Activated CD8-positive, alpha-beta memory T cell treated with anti-CD3 and anti-CD28 coated beads, Interleukin-2, amount 50 U/mL, for 4 hours (primary cell): ENCODE results near the gene HDAC4.

ENCODE experiments used
- DNase-seq: peaks from one replicate; pipeline ENCODE4 v3.0.0-alpha.2; 2020

Gene HDAC4

DNA sequence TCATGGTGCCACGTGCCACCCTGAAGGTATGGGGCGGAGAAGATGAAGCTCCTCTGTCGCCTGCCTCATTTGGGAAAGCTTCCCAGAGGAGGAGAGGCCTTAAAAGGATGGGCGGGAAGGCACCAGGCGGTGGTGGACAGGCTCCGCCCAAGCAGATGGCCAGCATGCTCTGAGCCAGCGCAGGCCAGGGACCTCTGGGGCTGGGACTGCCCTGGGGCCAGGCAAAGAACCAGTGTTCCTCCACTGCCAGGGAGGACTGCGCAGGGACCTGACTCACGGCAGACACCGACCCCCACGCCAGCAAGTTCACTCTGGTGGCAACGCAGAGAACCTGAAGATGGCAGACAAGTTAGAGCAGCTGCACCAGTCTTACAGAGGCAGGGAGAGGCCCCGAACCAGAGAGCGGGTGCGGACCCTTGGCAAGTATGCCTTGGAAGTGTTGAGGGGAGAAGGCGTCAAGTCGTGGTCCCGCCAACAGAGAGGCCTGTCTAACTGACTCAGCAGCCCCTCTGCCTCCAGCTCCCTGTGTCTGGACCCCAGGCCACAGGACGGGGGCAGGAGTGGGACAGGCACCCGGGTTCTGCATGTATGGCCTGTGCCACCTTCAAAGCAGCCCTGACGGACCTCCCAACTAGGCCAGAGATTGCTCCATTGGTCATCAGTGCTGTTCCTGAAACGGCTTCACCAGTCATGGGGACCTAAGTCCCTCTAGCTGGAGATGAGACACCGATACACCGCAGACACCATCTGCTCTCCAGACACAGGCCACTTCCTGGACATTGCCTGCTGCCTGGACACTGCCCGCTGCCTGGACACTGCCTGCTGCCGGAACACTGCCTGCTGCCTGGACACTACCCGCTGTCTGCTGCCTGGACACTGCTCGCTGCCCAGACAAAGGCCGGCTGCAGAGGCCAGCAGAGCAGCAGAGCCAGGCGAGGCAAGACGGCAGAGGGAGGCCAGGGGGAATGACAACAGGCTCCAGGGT lies 124.7 kb downstream of the HDAC4 start:
- DNase-seq = no peak

DNA sequence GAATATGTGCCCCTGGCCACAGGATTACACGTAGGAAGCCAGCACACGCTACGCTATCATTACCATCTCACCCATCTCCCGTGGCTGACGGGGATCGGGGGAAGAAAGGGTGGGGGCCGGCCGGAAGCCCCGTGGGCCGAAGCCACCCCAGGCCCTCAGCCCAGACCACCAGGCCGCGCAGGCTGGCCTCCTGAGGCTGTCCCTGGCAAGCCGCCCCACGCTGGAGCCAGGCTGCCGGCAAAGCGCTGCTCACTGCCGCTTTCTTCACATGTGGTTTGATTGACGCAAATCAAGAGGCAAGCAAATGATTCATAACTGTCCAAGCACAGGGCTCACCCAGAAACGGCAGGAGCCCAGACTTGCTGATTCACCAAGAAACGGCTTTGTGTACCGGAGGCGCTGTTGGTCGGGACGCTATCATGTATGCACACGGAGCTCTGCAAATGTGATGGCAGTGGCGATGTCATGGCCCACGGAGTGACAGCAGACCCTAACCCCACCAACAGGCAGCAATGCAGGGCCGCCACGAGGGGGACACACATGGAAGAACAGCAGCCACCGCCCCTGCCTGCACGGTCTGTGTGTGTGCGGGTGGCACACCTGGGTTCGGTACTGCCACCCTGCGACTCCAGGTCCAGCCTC lies 125.7 kb downstream of the HDAC4 start:
- DNase-seq = peak; percentile 74

GRCh38 chr2:239274391-239275043 lies 126.3 kb downstream of the HDAC4 start:
- DNase-seq = no peak

- no peak for DNase-seq
These were observed 127.3 kb downstream of the HDAC4 start for GRCh38 chr2:239273280-239274234.

DNA sequence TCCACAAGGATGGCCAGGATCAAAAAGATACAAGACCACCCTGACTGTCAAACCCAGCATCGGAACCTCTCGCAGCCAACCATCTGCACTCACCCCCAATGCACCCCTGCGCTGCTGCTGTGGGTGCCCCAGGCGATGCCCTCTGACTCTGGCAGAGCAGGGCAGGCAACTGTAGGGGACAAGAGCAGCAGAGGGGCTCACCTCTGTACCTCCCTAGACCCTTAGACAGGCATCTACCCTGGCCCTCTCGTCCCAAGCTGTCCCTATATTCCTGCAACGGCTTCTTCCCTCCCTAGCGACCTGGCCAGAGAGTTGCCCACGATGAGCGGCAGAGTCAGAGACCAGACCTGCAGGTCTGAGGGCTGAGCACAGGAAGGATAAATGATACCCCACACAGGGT lies 128.2 kb downstream of the HDAC4 start:
- DNase-seq = no peak

DNA sequence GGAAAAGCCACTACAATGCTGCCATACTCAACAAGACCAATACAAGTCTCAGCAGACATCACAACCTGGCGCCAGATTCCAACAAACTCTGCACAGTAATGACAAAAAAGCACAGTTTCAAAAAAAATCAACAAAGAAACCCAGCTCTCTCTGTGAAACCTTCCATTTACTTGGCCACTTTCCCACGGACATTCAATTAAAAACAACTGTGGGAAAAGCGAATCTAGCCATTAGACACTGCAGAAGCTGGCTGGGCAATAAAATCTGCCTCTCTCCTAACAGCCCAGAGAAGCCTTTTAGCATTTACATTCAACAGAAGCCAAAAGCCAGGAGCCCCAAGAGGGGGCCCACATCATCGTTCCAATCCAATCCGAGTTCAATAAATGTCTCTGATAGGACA lies 128.9 kb downstream of the HDAC4 start:
- DNase-seq = no peak

DNA sequence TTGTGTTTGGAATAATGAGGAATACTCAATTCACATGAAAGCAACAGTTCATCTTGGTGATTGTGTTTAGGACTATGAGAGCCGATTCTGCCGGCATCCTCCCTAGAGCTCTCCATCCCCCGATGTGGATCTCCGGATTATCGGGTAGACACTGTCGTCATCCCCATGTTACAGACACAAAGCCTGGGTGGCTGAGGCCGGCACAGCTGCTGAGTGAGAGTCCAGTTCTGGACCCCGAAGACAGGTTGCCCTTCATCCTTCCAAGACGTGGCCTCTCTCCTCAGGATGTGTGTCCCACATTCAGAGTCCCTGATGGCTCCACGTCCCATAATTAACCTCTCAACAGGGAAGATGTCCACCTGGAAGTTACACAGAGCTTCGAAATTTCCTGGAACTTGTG lies 129.3 kb downstream of the HDAC4 start:
- DNase-seq = no peak

DNA sequence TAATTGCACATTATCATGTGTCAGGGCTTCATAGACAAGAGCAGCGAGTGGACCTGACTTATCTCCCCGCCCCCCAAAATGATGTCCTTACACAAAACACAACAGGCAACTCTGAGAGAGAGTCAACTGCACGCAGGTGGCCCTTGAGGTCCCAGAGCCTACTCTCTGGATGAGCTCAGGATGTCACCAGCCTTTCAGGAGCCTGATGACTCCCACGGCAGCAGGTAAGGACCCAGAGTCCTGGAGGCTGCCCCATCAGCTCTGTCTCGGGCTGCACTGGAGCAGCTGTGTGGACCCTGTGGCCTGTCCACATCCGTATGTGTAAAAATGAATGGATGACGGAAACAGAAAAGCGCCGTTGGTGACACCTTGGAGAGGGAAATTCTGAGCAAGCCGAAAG lies 130.9 kb downstream of the HDAC4 start:
- no peak for DNase-seq

DNA sequence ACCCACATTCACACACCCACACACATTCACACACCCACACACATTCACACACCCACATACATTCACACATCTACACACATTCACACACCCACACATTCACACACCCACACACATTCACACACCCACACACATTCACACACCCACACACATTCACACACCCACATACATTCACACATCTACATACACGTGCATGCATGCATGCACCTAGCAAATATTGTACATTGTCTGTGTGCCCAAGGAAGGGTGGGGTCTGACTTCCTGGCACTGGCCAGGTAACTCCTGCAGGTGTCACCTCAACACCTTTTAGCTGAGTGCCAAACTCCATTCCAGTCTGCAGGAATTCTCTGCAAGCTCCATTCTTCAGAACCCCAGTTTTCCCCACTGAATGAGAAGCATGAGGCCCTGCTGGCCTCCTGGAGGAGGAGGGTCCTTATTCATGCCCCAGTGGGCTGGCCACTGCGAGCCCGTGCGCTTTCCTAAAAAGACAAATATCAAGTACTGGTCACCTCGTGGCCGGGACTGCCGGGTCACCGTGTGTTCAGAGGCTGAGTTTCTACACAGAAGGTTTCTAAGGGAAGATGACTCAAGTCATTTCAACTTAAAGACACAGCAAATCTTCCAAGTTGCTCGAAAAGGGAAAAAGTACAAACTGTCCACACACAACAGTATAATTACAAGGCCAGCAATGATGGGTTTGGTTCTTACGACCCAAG lies 131.5 kb downstream of the HDAC4 start:
- no peak for DNase-seq

- DNase-seq = no peak
These were observed 132.3 kb downstream of the HDAC4 start for GRCh38 chr2:239268549-239268948.

- DNase-seq = no peak
These were observed 132.7 kb downstream of the HDAC4 start for GRCh38 chr2:239268082-239268481.

- peak; percentile 86 for DNase-seq
These were observed 133.4 kb downstream of the HDAC4 start for GRCh38 chr2:239267288-239267951.

- no peak for DNase-seq
These were observed 134.0 kb downstream of the HDAC4 start for GRCh38 chr2:239266779-239267287.

- DNase-seq = no peak
These were observed 134.4 kb downstream of the HDAC4 start for GRCh38 chr2:239266434-239266766.

DNA sequence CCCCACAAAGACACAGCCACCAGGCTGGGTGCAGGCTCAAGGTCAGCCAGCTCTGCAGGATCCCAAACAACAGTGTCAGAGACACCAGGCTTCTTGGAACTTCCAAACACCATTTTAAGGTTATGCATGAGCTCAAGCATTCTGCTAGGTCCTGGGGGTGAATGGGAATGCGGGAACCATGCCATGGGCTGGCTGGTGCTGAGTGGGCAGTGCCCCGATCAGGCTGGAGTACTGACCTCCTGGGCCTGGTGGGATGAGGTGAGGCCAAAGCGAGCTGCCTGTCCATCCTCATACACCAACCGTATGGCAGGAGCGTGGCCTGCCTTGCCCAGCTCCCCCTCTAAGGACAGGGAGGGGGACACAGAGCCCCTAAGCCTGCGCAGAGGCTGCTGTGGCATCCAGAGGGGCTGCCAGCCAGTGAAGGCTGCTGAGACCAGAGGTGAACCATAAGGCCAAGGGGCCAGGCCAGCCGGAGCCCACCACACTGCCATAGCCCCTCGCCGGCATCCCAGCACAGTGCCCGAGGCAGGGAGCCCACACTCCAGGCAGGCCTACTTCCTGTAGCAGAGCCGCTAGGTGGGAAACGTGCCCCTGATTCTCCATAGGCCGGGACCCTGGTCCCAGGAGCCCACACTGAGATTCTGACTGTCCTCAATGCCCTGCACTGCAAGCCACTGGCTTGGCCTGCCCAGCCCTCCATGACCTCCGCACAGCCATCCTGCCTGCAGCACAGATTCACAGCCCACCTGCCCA lies 135.0 kb downstream of the HDAC4 start:
- no peak for DNase-seq

- DNase-seq = peak; percentile 45
These were observed 135.8 kb downstream of the HDAC4 start for GRCh38 chr2:239264838-239265651.

DNA sequence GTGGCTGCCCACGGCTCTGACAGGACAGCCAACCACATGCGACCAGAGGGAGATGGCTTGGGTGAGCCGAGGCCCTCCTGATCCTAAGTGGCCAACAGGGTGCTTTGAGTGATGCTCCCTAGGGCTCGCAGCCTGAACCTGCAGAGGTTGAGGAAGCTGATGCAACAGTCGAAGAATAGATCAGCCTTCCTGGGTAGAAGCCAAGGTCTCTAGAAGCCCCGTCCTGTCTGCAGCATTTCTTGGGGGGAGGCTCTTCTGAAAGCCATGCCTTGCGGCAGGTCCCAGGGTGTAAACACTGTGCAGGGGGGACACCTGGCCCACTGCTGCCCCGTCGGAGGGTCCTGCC lies 136.4 kb downstream of the HDAC4 start:
- DNase-seq = no peak

DNA sequence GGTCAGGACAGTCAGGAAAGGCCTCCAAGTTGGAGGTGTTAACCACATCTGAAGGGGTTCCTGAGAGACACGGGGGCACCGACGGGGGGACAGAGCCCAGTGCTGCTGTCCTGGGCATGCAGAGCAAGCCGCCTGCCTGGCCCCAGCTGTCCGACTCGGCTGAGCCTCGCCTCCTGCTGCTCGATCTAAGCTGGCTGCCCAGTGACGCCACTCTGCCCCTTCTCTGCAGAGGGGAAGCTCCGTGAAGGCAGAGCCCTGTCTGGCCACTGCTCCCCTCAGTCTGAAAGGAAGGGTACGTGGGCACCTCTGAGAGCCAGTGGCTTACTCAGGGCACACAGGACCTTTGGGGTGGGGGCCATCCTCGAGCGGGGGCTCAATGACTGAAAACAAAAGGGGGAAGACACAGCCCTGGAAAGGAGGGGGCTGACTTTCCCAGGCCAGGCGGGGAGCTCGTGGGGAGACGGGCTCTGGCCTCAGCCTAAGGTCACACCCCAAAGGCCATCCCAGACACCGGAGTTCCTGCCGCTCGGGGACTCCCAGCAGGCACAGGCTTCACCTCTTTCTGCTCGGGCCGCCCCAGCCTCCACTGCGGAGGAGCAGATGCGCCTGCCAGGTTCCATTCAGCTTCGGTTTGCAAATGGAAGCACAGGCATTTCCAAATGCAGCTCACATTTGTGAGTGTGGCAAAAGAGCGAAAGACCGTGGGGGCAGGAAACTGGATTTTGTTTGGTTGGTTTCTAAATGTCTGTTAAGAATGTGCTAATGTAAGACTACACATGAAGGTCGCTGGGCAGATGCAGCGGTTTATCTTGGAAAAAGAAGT lies 136.9 kb downstream of the HDAC4 start:
- DNase-seq = no peak

DNA sequence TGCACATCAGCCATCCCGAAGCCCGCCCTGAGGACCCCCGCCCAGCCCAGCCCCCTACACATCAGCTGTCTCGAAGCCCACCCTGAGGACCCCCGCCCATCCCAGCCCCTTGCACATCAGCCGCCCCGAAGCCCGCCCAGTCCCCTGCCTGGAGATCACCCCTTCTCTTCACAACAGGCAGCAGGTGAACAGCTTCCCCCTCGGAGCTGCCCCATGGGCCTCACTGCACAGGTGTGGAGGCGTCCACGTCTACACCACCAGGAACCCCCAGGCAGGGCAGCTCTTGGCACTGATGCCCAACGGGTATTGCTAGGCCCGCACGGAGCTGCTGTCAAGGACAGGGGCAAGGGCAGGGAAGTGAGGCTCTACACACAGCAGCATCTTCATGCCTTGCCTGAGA lies 137.6 kb downstream of the HDAC4 start:
- DNase-seq = no peak
